Left forelimb (tissue), 1 donor: ENCODE measurements around the gene EIF3F.
"Not testable (repeated sequence)": the region's sequence is repeated elsewhere in the genome, so short reads cannot be mapped to it uniquely, and the experiment has no call there.

Experiments used
- DNase-seq: peaks from one replicate; pipeline ENCODE4 v3.0.0-alpha.2; 2018; ENCODE audit warnings: low spot score

Gene EIF3F

GRCh38 chr11:7986768-7987559 is at the start of gene EIF3F:
Gene EIF3F, plus strand, starts transcription at chr11:7987337. Its CDS starts 16 bp downstream, at chr11:7987353.
- DNase-seq = peak; percentile 92

GRCh38 chr11:7941146-7941545 is 46.0 kb upstream of the EIF3F start:
- DNase-seq = no peak

GRCh38 chr11:7941608-7942007 is 45.5 kb upstream of the EIF3F start, which contains the start of gene OR10A3:
Gene OR10A3, minus strand, starts transcription at chr11:7941708. Its CDS starts 2,188 bp downstream, at chr11:7939520.
- DNase-seq = no peak

GRCh38 chr11:7944123-7944522 is 43.0 kb upstream of the EIF3F start:
- DNase-seq = no peak

GRCh38 chr11:7949934-7950333 is 37.2 kb upstream of the EIF3F start:
- no peak for DNase-seq

- DNase-seq = no peak
Measured at GRCh38 chr11:7955191-7955590, 31.9 kb upstream of the EIF3F start.

GRCh38 chr11:7964261-7964660 is 22.9 kb upstream of the EIF3F start:
- DNase-seq = no peak

GRCh38 chr11:7964873-7965272 is 22.3 kb upstream of the EIF3F start:
- DNase-seq = no peak

- no peak for DNase-seq
Measured at GRCh38 chr11:7965386-7965785, 21.8 kb upstream of the EIF3F start, which contains the start of gene NLRP10. Gene NLRP10, minus strand, starts transcription at chr11:7965447. Its CDS starts 1,952 bp downstream, at chr11:7963495.

- no peak for DNase-seq
Measured at GRCh38 chr11:7967097-7967496, 20.0 kb upstream of the EIF3F start.

GRCh38 chr11:7967826-7968225 is 19.3 kb upstream of the EIF3F start:
- no peak for DNase-seq

- no peak for DNase-seq
Measured at GRCh38 chr11:7968686-7969085, 18.5 kb upstream of the EIF3F start.

GRCh38 chr11:7969756-7970646 is 17.1 kb upstream of the EIF3F start:
- DNase-seq = no peak

GRCh38 chr11:7971846-7972245 is 15.3 kb upstream of the EIF3F start:
- DNase-seq = no peak

- DNase-seq = no peak
Measured at GRCh38 chr11:7973011-7973410, 14.1 kb upstream of the EIF3F start.

- DNase-seq = no peak
Measured at GRCh38 chr11:7974668-7975067, 12.5 kb upstream of the EIF3F start.

GRCh38 chr11:7977232-7977917 is 9.8 kb upstream of the EIF3F start:
- DNase-seq = no peak

GRCh38 chr11:7981619-7982157 is 5.4 kb upstream of the EIF3F start:
- no peak for DNase-seq

- DNase-seq = no peak
Measured at GRCh38 chr11:7982582-7983119, 4.5 kb upstream of the EIF3F start.

- DNase-seq = no peak
Measured at GRCh38 chr11:7983832-7984590, 3.1 kb upstream of the EIF3F start.

GRCh38 chr11:7987560-7987883 is 385 bp downstream of the EIF3F start:
- not testable (repeated sequence) for DNase-seq
